Measurements from ENCODE around the gene HOMER2. TPM values are rescaled to one million over a fixed set of nuclear protein-coding genes. Genes with fewer than 3 reads are reported as not detected.

HOMER2 gene
- total and polyA plus RNA-seq, 9 of the 15 experiments (the other 6 are each of a cell fraction or from before 2014, with no cell fraction given), result 0.13 to 0.47 (median 0.29) TPM; not detected in 1

DNA sequence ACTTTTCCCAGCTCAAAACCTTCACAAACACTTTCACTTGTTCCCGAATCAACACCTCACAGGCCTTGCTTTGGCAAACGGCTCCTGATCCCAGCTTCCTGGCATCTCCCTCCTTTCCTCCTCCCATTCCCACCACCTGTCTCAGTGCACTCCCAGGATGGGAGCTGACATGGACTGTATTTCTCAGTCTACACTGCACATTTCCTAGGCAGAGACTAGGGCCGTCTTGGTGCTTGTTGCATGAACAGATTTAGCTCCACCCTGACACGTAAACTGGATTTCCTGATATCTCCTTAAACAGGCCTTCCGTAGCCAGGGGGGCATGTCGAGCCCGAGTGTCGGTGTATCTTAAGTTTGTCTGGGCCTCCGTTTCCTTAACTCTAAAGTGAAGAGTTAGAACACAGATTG, 143.9 kb downstream of the HOMER2 start:
- 27% methylated on average over 9 of the region's 9 CpGs for WGBS (ENCODE audit: insufficient coverage, low coverage, missing lambda C conversion rate)
- Histone ChIP-seq H3K9me1 (ENCODE audit: control insufficient read depth, insufficient read depth, low read length) (no peaks in the 10 kb centered on the region), H3K4me1 (replicated peaks in 1 of 2; ENCODE audit: control insufficient read depth in 2 of 2, insufficient read depth in 2 of 2, low read length in 2 of 2) (peaks cover 16 to 21% of the 10 kb centered on the region in 2 experiments; a peak in 4 of 5 replicates), H4K20me1 (replicated peaks; ENCODE audit: control insufficient read depth, insufficient read depth, low read length) (0 out of 2 replicates have a peak, but pooled peaks cover 2% of the 10 kb centered on the region), H3K9me3 (replicated peaks; ENCODE audit: control insufficient read depth, insufficient read depth, low read depth, low read length) (no peaks in the 10 kb centered on the region), H3K79me2 (ENCODE audit: control insufficient read depth, insufficient read depth, low read length) (peaks cover 36% of the 10 kb centered on the region), H3K9ac (ENCODE audit: insufficient read depth in 1 of 2, low read depth in 2 of 2, low read length in 2 of 2) (peak overlapping the region in 1 of 2 experiments; percentile 88; a peak in 3 of 4 replicates), H3K27me3 (ENCODE audit: control insufficient read depth in 2 of 2, insufficient read depth in 2 of 2, low read length in 2 of 2) (no peaks in the 10 kb centered on the region), H3K36me3 (ENCODE audit: control insufficient read depth, insufficient read depth, low read length) (peaks cover 12% of the 10 kb centered on the region; the same call in 2 of the 3 replicates), H3K4me3 (no peak overlapping the region), H2AFZ (ENCODE audit: low read depth, low read length) (peak overlapping the region; percentile 90), H3K4me2 (ENCODE audit: insufficient read depth, low read length) (peak overlapping the region; percentile 95), H3K27ac (ENCODE audit: extremely low read depth, low read depth, low read length) (peak overlapping the region; percentile 31; the same call in 2 of the 3 replicates)
- in situ Hi-C loops (cut with MboI), result no loop called here
- ATAC-seq, result peak; percentile 5; the same call in 1 of the 3 replicates
- FAIRE-seq, result no peak
- DNase-seq (ENCODE audit: extremely low read depth in 1 of 4, low spot score in 3 of 4), result peak in 1 of 4 experiments; percentile 55
- intact Hi-C loops (cut with micrococcal nuclease), result loop anchor here (5.0 to 10.0 kb wide), 2 partner anchors 126 to 164 kb away; partner anchors contain the start of gene CPEB1
- no TSS peak for BruUV-seq (replicated peaks)
- TF ChIP-seq ARNT (IDR thresholded peaks at IDR 0.05) (0 out of 4 replicates have a peak, but pooled peaks of 1 of the 2 experiments have one; percentile 25), RCOR1 (IDR thresholded peaks at IDR 0.05; ENCODE audit: borderline replicate concordance in 1 of 2, low read depth in 2 of 2, low read length in 2 of 2) (0 out of 4 replicates have a peak, but pooled peaks of 1 of the 2 experiments have one; percentile 20), BRF1 (IDR thresholded peaks at IDR 0.05; ENCODE audit: borderline replicate concordance, extremely low read depth, insufficient read length) (no peak), CBX3 (IDR thresholded peaks at IDR 0.05; ENCODE audit: borderline replicate concordance in 1 of 2, low read length in 2 of 2) (0 out of 3 replicates have a peak, but pooled peaks of 1 of the 2 experiments have one; percentile 2), KDM1A (IDR thresholded peaks at IDR 0.05) (peak in 1 of 2 experiments; percentile 11; a peak in 1 of 4 replicates), ZNF384 (IDR thresholded peaks at IDR 0.05; ENCODE audit: low read depth, low read length) (no peak), CBX1 (IDR thresholded peaks at IDR 0.05; ENCODE audit: low read depth) (no peak), ZSCAN29 (IDR thresholded peaks at IDR 0.05) (peak; percentile 66; the same call in 1 of the 2 replicates), CBFA2T3 (IDR thresholded peaks at IDR 0.05) (peak; percentile 39)
- ChIA-PET CTCF (ENCODE audit: low intra/inter-chr PET ratio) (no interaction called here), POLR2A (interaction anchor here (0.6 kb wide), 2 partner anchors 21 to 54 kb away, joined by 3 read pairs; no protein-coding TSS in a partner anchor)

All from K562 (cell line).